Mucosa of stomach (tissue), 1 donor: ENCODE data around the gene ERICH6.

Experiments used
- H3K27me3 ChIP-seq: one replicate; pipeline ENCODE4 v1.7.0; 2013; ENCODE audit warnings: mild to moderate bottlenecking, low read length; ENCODE audit not compliant: control insufficient read depth, insufficient read depth
- H3K36me3 ChIP-seq: one replicate; pipeline ENCODE4 v1.7.0; 2013; ENCODE audit warnings: low read length; ENCODE audit not compliant: control insufficient read depth, insufficient read depth
- H3K4me1 ChIP-seq: one replicate; pipeline ENCODE4 v1.7.0; 2013; ENCODE audit warnings: mild to moderate bottlenecking, low read length; ENCODE audit not compliant: control insufficient read depth, insufficient read depth
- H3K4me3 ChIP-seq: one replicate; pipeline ENCODE4 v1.7.0; 2013; ENCODE audit warnings: low read length
- H3K9ac ChIP-seq: one replicate; pipeline ENCODE4 v1.7.0; 2013; ENCODE audit warnings: mild to moderate bottlenecking, low read length, moderate library complexity
- H3K9me3 ChIP-seq: one replicate; pipeline ENCODE4 v1.7.0; 2013; ENCODE audit warnings: mild to moderate bottlenecking, low read length, moderate library complexity; ENCODE audit not compliant: control insufficient read depth
- donor health status: Pancreatic carcinoma.

ERICH6 gene

DNA sequence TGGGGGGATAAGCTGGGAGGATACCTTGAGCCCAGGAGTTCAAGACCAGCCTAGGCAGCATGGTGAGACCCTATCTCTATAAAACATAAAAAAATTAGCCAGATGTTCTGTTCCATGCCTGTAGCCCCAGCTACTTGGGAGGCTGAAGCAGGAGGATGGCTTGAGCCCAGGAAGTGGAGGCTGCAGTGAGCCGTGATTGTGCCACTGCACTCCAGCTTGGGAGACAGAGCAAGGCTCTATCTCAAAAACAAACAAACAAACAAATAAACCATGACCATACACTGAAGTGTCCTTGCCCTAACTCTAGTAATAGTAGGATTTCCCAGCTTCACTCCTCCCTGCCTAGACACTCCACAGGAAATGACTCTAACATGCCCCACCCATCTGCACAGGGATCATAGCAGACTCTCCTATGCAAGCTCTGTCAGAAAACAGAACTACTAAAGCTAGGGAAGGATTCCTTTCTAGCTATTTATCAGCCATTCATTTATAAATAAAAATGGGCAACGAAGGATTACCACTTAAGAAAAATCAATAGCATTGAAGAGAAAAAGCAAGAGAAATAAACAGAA is 4.6 kb downstream of the ERICH6 start:
- Histone ChIP-seq H3K9ac (no peak overlapping the region), H3K9me3 (no peaks in the 10 kb centered on the region), H3K4me1 (no peaks in the 10 kb centered on the region), H3K27me3 (no peaks in the 10 kb centered on the region), H3K4me3 (no peak overlapping the region), H3K36me3 (no peaks in the 10 kb centered on the region)

DNA sequence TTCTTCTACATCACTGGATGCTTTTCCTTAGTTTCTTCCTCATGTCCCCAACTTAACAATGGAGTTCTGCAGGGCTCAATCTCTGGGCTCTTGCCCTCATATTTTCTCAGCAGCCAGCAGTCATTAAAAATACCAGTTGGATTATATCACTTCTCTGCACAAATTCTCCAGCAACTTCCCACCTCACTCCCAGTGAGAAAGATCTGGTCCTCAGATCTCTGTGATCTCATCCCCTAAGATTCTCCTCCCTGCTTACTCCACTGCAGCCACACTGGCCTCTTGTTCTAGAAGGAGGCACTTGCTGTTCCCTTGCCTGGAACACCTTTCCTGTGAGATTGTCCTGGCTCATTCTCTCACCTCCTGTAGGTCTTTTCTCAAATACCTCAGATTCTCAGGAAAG is 6.1 kb downstream of the ERICH6 start:
- Histone ChIP-seq H3K4me1 (no peaks in the 10 kb centered on the region), H3K9ac (no peak overlapping the region), H3K9me3 (no peaks in the 10 kb centered on the region), H3K36me3 (no peaks in the 10 kb centered on the region), H3K4me3 (no peak overlapping the region), H3K27me3 (no peaks in the 10 kb centered on the region)

DNA sequence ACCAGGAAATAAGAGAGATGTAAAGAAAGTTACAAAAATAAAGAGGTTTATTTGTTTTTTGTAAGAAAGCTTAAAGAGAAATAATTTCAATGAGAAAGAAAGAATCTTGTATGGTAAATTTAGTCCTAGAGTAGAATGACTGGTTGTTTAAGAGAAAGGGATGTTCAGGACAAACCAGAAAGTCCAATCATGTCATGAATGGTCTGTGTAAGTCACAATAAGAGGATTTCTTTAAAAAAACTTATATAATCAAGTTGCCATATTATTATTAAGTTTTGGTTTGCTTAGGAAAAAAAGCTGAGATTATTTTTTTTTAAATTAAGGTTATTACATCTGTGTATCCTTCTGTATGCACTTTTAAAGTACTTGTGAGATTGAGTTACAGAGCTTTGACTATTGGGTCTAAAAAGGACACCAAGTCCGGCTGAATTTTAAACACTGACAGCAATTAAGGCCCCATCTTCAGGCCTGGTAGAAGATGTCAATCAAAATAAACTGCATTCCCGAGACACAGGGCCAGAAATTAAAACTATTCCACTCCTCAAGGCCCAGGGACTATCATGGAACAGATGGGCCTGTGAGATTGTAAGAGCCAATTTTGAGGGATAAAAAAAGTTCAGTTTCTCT is 12.2 kb downstream of the ERICH6 start:
- Histone ChIP-seq H3K9ac (no peak overlapping the region), H3K36me3 (no peaks in the 10 kb centered on the region), H3K4me1 (no peaks in the 10 kb centered on the region), H3K4me3 (no peak overlapping the region), H3K27me3 (no peaks in the 10 kb centered on the region), H3K9me3 (no peaks in the 10 kb centered on the region)

DNA sequence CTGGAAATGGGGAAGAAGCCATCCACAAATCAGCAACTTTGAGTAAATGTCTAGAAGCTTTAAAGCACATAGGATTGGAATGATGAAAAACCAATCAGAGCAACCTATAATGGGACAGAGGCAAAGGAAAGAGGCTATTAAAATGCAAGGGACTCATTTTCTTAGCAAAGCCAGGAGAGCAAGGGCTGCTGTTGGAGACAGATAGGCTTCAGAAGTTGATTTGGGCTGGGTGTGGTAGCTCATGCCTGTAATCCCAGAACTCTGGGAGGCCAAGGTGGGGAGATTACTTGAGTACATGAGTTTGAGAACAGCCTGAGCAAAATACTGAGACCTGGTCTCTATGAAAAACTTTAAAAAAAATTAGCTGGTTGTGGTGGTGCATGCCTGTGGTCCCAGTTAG is 16.1 kb downstream of the ERICH6 start:
- no peaks in the 10 kb centered on the region for H3K36me3 ChIP-seq
- H3K9me3 ChIP-seq: no peaks in the 10 kb centered on the region
- H3K4me3 ChIP-seq: no peak overlapping the region
- no peaks in the 10 kb centered on the region for H3K27me3 ChIP-seq
- H3K4me1 ChIP-seq: no peaks in the 10 kb centered on the region
- H3K9ac ChIP-seq: no peak overlapping the region

DNA sequence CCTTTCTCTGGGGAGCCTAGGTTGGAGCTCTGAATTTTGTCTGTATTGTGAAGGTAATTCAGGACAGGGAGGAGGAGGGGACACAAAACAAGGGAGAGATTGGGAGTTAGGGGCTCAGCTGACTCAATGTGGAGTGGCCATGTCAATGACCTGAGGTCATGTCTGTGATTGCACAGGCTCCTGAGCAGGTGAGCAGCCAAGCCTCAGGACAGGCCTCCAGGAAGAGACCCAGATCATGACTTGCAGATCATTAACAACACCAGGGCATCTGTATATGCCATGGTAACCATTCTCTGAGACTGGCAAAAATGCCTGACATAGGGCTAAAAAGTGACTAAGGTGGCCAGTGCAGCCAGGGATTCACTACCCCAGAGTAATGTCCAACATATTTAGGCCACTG is 20.9 kb downstream of the ERICH6 start:
- no peaks in the 10 kb centered on the region for H3K9me3 ChIP-seq
- no peak overlapping the region for H3K9ac ChIP-seq
- H3K4me1 ChIP-seq: no peaks in the 10 kb centered on the region
- H3K36me3 ChIP-seq: no peaks in the 10 kb centered on the region
- H3K4me3 ChIP-seq: no peak overlapping the region
- H3K27me3 ChIP-seq: no peaks in the 10 kb centered on the region

DNA sequence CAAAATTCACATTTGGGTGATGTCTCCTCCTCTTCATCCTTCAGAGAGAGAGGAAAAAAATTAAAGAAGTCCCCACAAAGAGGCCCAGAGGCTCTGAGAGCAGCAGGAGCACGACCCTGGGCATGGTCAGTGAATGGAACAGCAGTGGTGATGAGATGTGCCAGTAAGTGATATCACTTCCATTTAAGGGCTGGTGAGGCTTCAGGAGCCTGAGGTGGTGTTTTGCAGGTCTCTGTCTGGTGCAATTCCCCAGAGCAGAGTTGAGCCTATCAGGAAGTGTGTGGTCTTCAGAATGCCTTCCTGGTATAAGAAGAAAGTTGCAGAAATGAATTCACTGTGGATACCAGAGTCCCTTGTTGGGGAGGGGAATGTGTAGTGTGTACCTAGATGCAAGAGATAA is 21.4 kb downstream of the ERICH6 start:
- H3K27me3 ChIP-seq: no peaks in the 10 kb centered on the region
- H3K9me3 ChIP-seq: no peaks in the 10 kb centered on the region
- no peaks in the 10 kb centered on the region for H3K4me1 ChIP-seq
- no peaks in the 10 kb centered on the region for H3K36me3 ChIP-seq
- no peak overlapping the region for H3K9ac ChIP-seq
- no peak overlapping the region for H3K4me3 ChIP-seq

DNA sequence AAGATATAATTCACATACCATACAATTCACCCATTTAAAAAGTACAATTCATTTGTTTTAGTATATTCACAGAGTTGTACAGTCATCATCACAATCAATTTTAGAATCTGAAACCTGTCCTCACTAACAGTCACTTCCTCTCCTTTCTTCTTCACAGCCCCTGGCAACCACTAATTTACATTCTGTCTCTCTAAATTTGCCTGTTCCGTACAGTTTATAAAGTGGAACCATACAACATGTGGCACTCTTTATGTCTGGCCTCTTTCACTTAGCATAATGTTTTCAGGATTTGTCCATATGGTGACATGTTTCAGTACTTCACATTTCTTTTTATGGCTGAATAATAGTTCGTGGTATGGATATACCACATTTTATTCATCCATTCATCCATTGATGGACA is 22.7 kb downstream of the ERICH6 start:
- Histone ChIP-seq H3K27me3 (no peaks in the 10 kb centered on the region), H3K4me3 (no peak overlapping the region), H3K9me3 (no peaks in the 10 kb centered on the region), H3K36me3 (no peaks in the 10 kb centered on the region), H3K9ac (no peak overlapping the region), H3K4me1 (no peaks in the 10 kb centered on the region)

DNA sequence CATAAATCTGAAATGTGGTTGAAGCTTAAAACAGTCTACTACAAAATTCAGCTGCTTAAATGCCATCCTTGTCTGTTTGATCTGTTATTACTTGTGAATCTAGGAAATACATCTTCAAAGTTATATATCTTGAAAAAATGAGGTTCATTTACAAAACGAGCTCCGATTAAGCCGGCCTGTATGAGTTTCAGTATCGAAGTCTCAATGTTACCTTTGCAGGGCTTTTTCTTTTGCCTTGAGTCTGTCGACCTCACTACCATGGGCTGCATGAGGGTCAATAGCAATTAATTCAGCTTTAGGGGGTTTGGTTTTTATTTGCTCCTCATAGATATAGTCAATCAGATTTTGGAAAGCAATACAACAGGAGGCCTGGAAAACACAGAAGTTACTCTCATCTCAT is 23.2 kb downstream of the ERICH6 start:
- Histone ChIP-seq H3K27me3 (no peaks in the 10 kb centered on the region), H3K4me3 (no peak overlapping the region), H3K9me3 (no peaks in the 10 kb centered on the region), H3K4me1 (no peaks in the 10 kb centered on the region), H3K36me3 (no peaks in the 10 kb centered on the region), H3K9ac (no peak overlapping the region)

DNA sequence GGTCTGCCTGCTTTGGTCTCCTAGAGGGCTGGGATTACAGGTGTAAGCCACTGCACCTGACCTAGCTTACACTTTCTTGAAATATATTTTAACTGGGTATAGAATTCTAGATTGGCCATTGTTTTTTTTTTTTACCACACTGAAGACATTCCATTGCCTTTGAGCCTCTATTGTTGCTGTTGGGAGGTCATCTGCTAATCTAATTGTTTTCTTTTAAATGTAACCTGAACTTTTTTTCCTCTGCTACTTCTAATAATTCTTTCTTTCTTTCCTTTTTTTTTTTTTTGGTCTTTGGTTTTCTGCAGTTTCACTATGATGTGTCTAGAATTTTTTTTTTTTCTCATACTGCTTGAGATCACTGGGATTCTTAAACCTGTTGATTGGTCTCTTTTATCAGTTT is 28.1 kb downstream of the ERICH6 start:
- Histone ChIP-seq H3K27me3 (no peaks in the 10 kb centered on the region), H3K4me1 (no peaks in the 10 kb centered on the region), H3K36me3 (no peaks in the 10 kb centered on the region), H3K9ac (no peak overlapping the region), H3K4me3 (no peak overlapping the region), H3K9me3 (no peaks in the 10 kb centered on the region)

DNA sequence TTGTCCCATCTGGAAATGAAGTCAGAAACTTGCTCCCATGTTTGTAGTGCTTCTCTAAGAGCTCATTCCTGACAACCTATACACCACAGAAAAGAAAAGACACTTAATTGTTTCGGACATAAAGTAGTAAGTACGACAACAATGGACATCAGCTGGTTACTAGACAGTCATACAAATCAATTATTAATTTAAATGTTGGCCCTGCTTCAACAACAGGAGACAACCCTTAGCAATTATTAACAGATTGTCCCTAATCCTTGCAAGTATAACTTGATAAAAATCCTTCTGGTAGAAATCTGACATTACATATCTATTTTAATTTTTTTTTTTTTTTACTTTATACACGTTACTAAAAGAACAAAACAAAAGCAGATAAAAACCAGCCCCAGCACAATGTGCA is 29.8 kb downstream of the ERICH6 start:
- H3K4me3 ChIP-seq: no peak overlapping the region
- no peaks in the 10 kb centered on the region for H3K4me1 ChIP-seq
- no peak overlapping the region for H3K9ac ChIP-seq
- no peaks in the 10 kb centered on the region for H3K9me3 ChIP-seq
- H3K36me3 ChIP-seq: no peaks in the 10 kb centered on the region
- no peaks in the 10 kb centered on the region for H3K27me3 ChIP-seq

DNA sequence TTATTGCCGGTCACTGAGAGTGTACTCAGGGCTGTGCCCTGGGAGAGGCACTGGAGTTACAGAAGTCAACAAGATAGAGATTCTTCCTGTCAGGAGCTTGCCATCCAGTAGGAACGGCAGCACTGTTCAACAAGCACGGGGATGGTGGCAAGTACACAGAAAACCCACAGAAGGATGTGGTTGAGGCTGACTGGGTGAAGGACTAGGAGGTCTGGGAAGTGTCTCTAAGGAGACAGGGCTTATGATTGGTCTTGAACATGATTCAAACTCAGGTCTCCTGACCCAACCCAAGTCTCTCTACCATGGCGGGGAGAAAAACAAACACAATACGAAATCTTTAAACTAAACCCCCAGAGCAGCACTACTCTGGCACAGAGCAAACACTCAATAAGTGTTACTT is 37.6 kb downstream of the ERICH6 start:
- Histone ChIP-seq H3K4me1 (no peaks in the 10 kb centered on the region), H3K27me3 (no peaks in the 10 kb centered on the region), H3K4me3 (no peak overlapping the region), H3K36me3 (no peaks in the 10 kb centered on the region), H3K9me3 (no peaks in the 10 kb centered on the region), H3K9ac (no peak overlapping the region)

DNA sequence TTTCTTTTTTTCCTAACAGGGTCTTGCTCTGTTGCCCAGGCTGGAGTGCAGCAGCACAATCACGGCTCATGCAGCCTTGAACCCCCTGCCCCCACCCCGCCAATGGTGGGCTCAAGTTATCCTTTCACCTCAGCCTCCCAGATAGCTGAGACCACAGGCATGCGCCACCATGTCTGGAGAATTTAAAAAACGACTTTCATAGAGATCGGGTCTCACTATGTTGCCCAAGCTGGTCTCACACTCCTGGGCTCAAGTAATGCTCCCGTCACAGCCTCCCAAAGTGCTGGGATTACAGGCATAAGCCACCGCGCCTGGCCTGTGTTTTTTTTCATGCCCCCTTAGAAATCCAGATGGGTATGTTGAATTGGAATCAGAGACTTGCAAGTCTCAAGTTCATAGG is 40.3 kb downstream of the ERICH6 start:
- no peaks in the 10 kb centered on the region for H3K4me1 ChIP-seq
- no peaks in the 10 kb centered on the region for H3K27me3 ChIP-seq
- H3K9me3 ChIP-seq: no peaks in the 10 kb centered on the region
- H3K9ac ChIP-seq: no peak overlapping the region
- no peak overlapping the region for H3K4me3 ChIP-seq
- no peaks in the 10 kb centered on the region for H3K36me3 ChIP-seq
